ENCODE results near the gene COPE. TPM values are rescaled to one million over a fixed set of nuclear protein-coding genes. Genes with fewer than 3 reads are reported as not detected.

Gene COPE
- total and polyA plus RNA-seq, 2 of the 4 experiments (the other 2 are of a cell fraction) = 347 to 461 TPM

GRCh38 chr19:18929311-18929710 lies 10.1 kb upstream of the COPE start:
- Histone ChIP-seq H3K4me2 (ENCODE audit: low read depth, low read length) (no peak overlapping the region), H3K14ac (replicated peaks; ENCODE audit: low read depth, low read length) (no peak overlapping the region), H3K9me1 (ENCODE audit: insufficient read depth, low read length) (no peaks in the 10 kb centered on the region; the same call in 1 of the 2 replicates), H2BK20ac (ENCODE audit: low read depth, low read length) (no peak overlapping the region), H3K9ac (ENCODE audit: low read depth, low read length) (no peak overlapping the region), H2AK5ac (ENCODE audit: low read depth, low read length) (no peak overlapping the region), H3K23ac (ENCODE audit: low read depth, low read length) (no peak overlapping the region), H3K79me1 (ENCODE audit: low read depth in 1 of 2, low read length in 2 of 2) (peaks cover 13 to 32% of the 10 kb centered on the region in 2 experiments), H3K18ac (ENCODE audit: low read depth, low read length) (no peak overlapping the region), H3K4me3 (ENCODE audit: insufficient read depth, low read depth, low read length) (no peak overlapping the region), H2AK9ac (replicated peaks; ENCODE audit: low read depth, low read length, poor library complexity) (peak overlapping the region; percentile 55), H3K36me3 (ENCODE audit: control insufficient read depth, insufficient read depth, low read length) (peaks cover 70% of the 10 kb centered on the region), H2BK120ac (ENCODE audit: low read depth, low read length) (no peak overlapping the region), H3K27me3 (ENCODE audit: control insufficient read depth, insufficient read depth, low read length) (no peaks in the 10 kb centered on the region), H4K91ac (ENCODE audit: insufficient read depth, low read depth, low read length) (no peak overlapping the region), H3K4ac (ENCODE audit: low read depth, low read length) (no peak overlapping the region), H3K4me1 (ENCODE audit: control insufficient read depth, insufficient read depth, low read length) (no peaks in the 10 kb centered on the region), H3K9me3 (ENCODE audit: control insufficient read depth, insufficient read depth, low read length) (no peaks in the 10 kb centered on the region), H4K8ac (ENCODE audit: low read depth in 2 of 2, low read length in 2 of 2) (no peak overlapping the region), H2AFZ (replicated peaks; ENCODE audit: low read length, poor library complexity) (no peak overlapping the region), H2BK15ac (ENCODE audit: low read depth, low read length) (no peak overlapping the region), H4K20me1 (ENCODE audit: insufficient read depth, low read length) (peaks cover 37% of the 10 kb centered on the region), H4K5ac (ENCODE audit: low read depth, low read length) (no peak overlapping the region), H2BK5ac (ENCODE audit: low read depth, low read length, poor library complexity, severe bottlenecking) (no peak overlapping the region), H3K56ac (ENCODE audit: extremely low read depth, insufficient read depth, low read length) (no peak overlapping the region), H3K27ac (ENCODE audit: insufficient read depth, low read length) (no peak overlapping the region)
- intact Hi-C loops (cut with micrococcal nuclease) = no loop called here
- no TSS peak for BruUV-seq (replicated peaks)
- TF ChIP-seq CHD1 (IDR thresholded peaks at IDR 0.05; ENCODE audit: low read depth, low read length) = no peak
- no peak for ATAC-seq (ENCODE audit: low read depth)
- ChIA-PET POLR2A (ENCODE audit: unreplicated experiment) (no interaction called here), CTCF (interaction anchor here (0.6 kb wide), 1 partner anchor 69 kb away, joined by 6 read pairs; no protein-coding TSS in a partner anchor)
- 73% methylated on average over 2 of the region's 25 CpGs; no CpG with 5 or more reads in 1 of the 2 experiments for WGBS, 2 experiments (ENCODE audit: extremely low coverage in 2 of 2, insufficient read length in 1 of 2)
- in situ Hi-C loops (cut with MboI; ENCODE audit: low sequenced_read_pairs) = no loop called here
- dilution Hi-C loops (cut with HindIII; ENCODE audit: low sequenced_read_pairs, unreplicated experiment) = no loop called here
- DNase-seq = no peak
